Measurements from ENCODE around the gene TRO.

TRO gene

GRCh38 chrX:54950730-54951375 lies 30.2 kb downstream of the TRO start:
- no peak for DNase-seq (ENCODE audit: low read depth)

GRCh38 chrX:54961750-54962149 lies 41.1 kb downstream of the TRO start:
- no peak for DNase-seq (ENCODE audit: low read depth)

GRCh38 chrX:54964766-54965497 lies 44.3 kb downstream of the TRO start:
- DNase-seq (ENCODE audit: low read depth) = no peak

GRCh38 chrX:54977387-54977786 lies 56.8 kb downstream of the TRO start:
- DNase-seq (ENCODE audit: low read depth) = no peak

GRCh38 chrX:54978448-54978847 lies 57.8 kb downstream of the TRO start:
- DNase-seq (ENCODE audit: low read depth) = no peak

- DNase-seq (ENCODE audit: low read depth) = no peak
Observed at GRCh38 chrX:54979432-54979831, 58.8 kb downstream of the TRO start.

- DNase-seq (ENCODE audit: low read depth) = no peak
Observed at GRCh38 chrX:54980334-54980733, 59.7 kb downstream of the TRO start.

Measured in fibroblast of the conjunctiva (primary cell).